OCI-LY1 (cell line): ENCODE results near the gene ST14.
A peak's percentile ranks its signal among the peaks of the same experiment; 100 is the strongest.

Source experiments
- H2AFZ ChIP-seq: fragments of 200-600 bp; sonication (generic), shearing (Covaris generic); 2 replicates; pipeline ENCODE4 v1.6.0; 2014; ENCODE audit warnings: antibody characterized with exemption, mild to moderate bottlenecking, low read length
- H3F3A ChIP-seq: fragments of 200-600 bp; sonication (generic), shearing (Covaris generic); 2 replicates; pipeline ENCODE4 v1.6.0; 2014; ENCODE audit warnings: mild to moderate bottlenecking, antibody characterized with exemption, low read length, moderate library complexity; ENCODE audit not compliant: insufficient read depth
- H3K27ac ChIP-seq: fragments of 200-600 bp; sonication (generic); 2 replicates; pipeline ENCODE4 v1.5.1; 2014; ENCODE audit warnings: low read length, mixed run types, mild to moderate bottlenecking, low read depth; ENCODE audit not compliant: poor library complexity, severe bottlenecking
- H3K27me3 ChIP-seq: fragments of 200-600 bp; sonication (generic); 2 replicates; pipeline ENCODE4 v1.6.0; 2014; ENCODE audit warnings: antibody characterized with exemption, mild to moderate bottlenecking, low read length, moderate library complexity; ENCODE audit not compliant: insufficient read depth
- H3K36me3 ChIP-seq: fragments of 200-600 bp; sonication (generic); 2 replicates; pipeline ENCODE4 v1.6.1; 2014; ENCODE audit warnings: mild to moderate bottlenecking, antibody characterized with exemption, low read length, moderate library complexity, mixed read lengths; ENCODE audit not compliant: insufficient read depth
- H3K4me1 ChIP-seq: fragments of 200-600 bp; sonication (generic); 2 replicates; pipeline ENCODE4 v1.5.1; 2014; ENCODE audit warnings: mild to moderate bottlenecking, low read length, moderate library complexity; ENCODE audit not compliant: insufficient read depth, severe bottlenecking
- H3K4me2 ChIP-seq: fragments of 200-600 bp; sonication (generic), shearing (Covaris generic); 2 replicates; pipeline ENCODE4 v1.6.1; 2014; ENCODE audit warnings: low read length
- H3K4me3 ChIP-seq: fragments of 200-600 bp; sonication (generic); 2 replicates; pipeline ENCODE4 v1.5.1; 2014; ENCODE audit warnings: low read length, low read depth, mild to moderate bottlenecking, mixed read lengths; ENCODE audit not compliant: poor library complexity, severe bottlenecking
- H3K79me2 ChIP-seq: fragments of 200-600 bp; shearing (Covaris generic); 2 replicates; pipeline ENCODE4 v1.6.1; 2016; ENCODE audit warnings: mixed run types, low read length, mixed read lengths; ENCODE audit not compliant: insufficient read depth
- H3K9ac ChIP-seq: fragments of 200-600 bp; sonication (generic), shearing (Covaris generic); 2 replicates; pipeline ENCODE4 v1.6.1; 2014; ENCODE audit warnings: mild to moderate bottlenecking, low read length, mixed read lengths
- H3K9me2 ChIP-seq: fragments of 200-600 bp; sonication (generic), shearing (Covaris generic); 2 replicates; pipeline ENCODE4 v1.6.1; 2014; ENCODE audit warnings: low read depth, mild to moderate bottlenecking, low read length, mixed read lengths
- H3K9me3 ChIP-seq: fragments of 200-600 bp; shearing (Covaris generic); 2 replicates; pipeline ENCODE4 v1.6.1; 2014; ENCODE audit warnings: low read length, mixed read lengths
- H4K20me1 ChIP-seq: fragments of 200-600 bp; sonication (generic), shearing (Covaris generic); 2 replicates; pipeline ENCODE4 v1.6.0; 2016; ENCODE audit warnings: mild to moderate bottlenecking, low read length; ENCODE audit not compliant: insufficient read depth
- CTCF ChIP-seq: fragments of 200-600 bp; sonication (generic), shearing (Covaris generic); IDR thresholded peaks from 2 replicates; pipeline ENCODE4 v1.5.1; 2017; ENCODE audit warnings: mild to moderate bottlenecking, antibody characterized with exemption, low read length, moderate library complexity, mixed read lengths
- EZH2 ChIP-seq: fragments of 200-600 bp; sonication (generic), shearing (Covaris generic); IDR thresholded peaks from 2 replicates; pipeline ENCODE4 v1.8.0; 2017; ENCODE audit warnings: borderline replicate concordance, mixed run types, mild to moderate bottlenecking, antibody characterized with exemption, low read length, moderate library complexity, mixed read lengths

The ST14 gene

DNA sequence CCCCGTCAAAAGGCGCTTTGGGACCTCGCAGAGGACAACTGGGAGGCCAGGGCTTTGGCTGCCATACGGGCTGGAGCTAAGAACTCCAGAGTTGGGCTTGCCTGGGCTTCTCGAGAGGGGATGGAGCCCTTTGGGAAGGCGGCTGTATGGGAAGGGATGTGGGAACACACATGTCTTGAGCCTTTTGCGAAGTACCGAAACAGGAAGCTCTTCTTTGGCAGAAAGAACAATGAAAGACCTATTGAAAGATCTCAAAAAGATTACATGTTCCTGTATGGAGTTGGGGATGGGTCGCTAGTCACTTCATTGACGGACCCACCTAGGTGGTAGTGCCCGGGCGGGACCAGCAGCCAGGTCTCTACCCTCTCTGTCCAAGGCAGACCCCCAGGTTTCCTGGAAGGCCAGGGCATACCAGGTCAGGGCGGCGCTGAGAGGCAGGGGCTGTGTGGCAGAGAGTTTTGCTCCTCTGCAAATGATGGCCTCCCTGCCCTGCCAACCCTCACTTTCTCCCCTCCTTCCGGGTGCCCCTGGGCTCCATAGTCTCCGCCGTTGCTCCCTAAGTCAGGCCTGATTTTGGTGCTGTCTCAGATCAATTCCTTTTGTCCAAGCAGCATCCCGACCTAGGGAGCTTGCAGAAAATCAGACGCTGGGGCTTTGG lies 1.0 kb downstream of the ST14 start:
- peaks cover 4% of the 10 kb centered on the region; the same call in 1 of the 2 replicates for H3F3A ChIP-seq
- no peaks in the 10 kb centered on the region for H3K9me3 ChIP-seq
- peak overlapping the region; percentile 99 for H3K9ac ChIP-seq
- H3K9me2 ChIP-seq = no peaks in the 10 kb centered on the region
- no peak overlapping the region for H2AFZ ChIP-seq
- TF ChIP-seq EZH2 (no peak), CTCF (no peak)
- peak overlapping the region; percentile 99 for H3K4me3 ChIP-seq
- H3K36me3 ChIP-seq = peaks cover 46% of the 10 kb centered on the region
- peaks cover 52% of the 10 kb centered on the region for H3K79me2 ChIP-seq
- peak overlapping the region; percentile 93 for H3K27ac ChIP-seq
- peak overlapping the region; percentile 99 for H3K4me2 ChIP-seq
- peaks cover 64% of the 10 kb centered on the region for H3K4me1 ChIP-seq
- H4K20me1 ChIP-seq = no peaks in the 10 kb centered on the region
- no peaks in the 10 kb centered on the region for H3K27me3 ChIP-seq

DNA sequence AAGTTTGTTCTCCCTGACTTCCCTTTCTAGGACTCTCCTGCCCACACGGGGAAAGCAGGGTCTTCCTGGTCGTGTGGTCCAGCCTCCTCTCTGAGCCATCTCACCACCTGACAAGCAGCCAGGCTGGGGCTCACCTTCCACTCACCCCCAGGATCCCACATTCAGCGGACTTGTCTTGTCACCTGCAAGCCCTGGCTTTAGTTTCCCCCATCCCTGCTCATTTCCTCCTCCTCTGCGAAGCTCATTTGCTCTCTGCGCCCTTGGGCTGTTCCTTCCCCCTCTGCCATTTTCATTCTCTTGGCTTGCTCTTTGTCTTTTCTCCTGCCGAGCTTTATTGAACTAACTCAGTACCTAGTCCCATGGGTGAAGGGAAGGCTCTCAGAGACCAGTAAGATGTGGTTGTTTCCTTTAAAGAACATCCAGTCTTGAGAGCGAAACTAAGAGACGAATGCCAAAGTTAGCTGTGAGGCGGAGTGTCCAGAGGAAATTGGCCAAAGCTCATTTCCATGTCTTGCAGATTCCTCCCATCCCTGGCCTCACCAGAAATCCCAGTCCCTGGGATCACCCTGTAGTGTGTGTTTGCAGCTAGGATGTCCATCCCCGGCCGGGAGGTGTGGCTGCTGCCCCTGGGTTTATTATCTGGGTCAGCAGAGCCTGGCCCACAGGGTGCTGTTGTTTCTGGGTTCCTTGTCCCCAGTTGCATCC lies 2.0 kb downstream of the ST14 start:
- Histone ChIP-seq H3K9me2 (no peaks in the 10 kb centered on the region), H3K27me3 (no peaks in the 10 kb centered on the region), H2AFZ (no peak overlapping the region), H3K9me3 (no peaks in the 10 kb centered on the region), H3K4me2 (peak overlapping the region; percentile 99), H3K4me3 (peak overlapping the region; percentile 99), H3K36me3 (peaks cover 46% of the 10 kb centered on the region), H4K20me1 (no peaks in the 10 kb centered on the region), H3K27ac (peak overlapping the region; percentile 93), H3K9ac (peak overlapping the region; percentile 99), H3K4me1 (peaks cover 64% of the 10 kb centered on the region), H3F3A (peaks cover 9% of the 10 kb centered on the region), H3K79me2 (peaks cover 53% of the 10 kb centered on the region)
- no peak for TF ChIP-seq EZH2
- TF ChIP-seq CTCF = no peak

- peaks cover 9% of the 10 kb centered on the region for H3F3A ChIP-seq
- no peaks in the 10 kb centered on the region for H3K9me3 ChIP-seq
- H3K36me3 ChIP-seq = peaks cover 46% of the 10 kb centered on the region
- H3K4me3 ChIP-seq = peak overlapping the region; percentile 99
- TF ChIP-seq CTCF (no peak), EZH2 (no peak)
- peaks cover 64% of the 10 kb centered on the region for H3K79me2 ChIP-seq
- peaks cover 73% of the 10 kb centered on the region for H3K4me1 ChIP-seq
- H2AFZ ChIP-seq = no peak overlapping the region
- H3K9me2 ChIP-seq = no peaks in the 10 kb centered on the region
- no peaks in the 10 kb centered on the region for H3K27me3 ChIP-seq
- H3K9ac ChIP-seq = peak overlapping the region; percentile 99
- no peaks in the 10 kb centered on the region for H4K20me1 ChIP-seq
- peak overlapping the region; percentile 93 for H3K27ac ChIP-seq
- H3K4me2 ChIP-seq = peak overlapping the region; percentile 99
Measured at GRCh38 chr11:130162733-130163132, 3.2 kb downstream of the ST14 start.
